Measurements from ENCODE around the gene EGLN1.

The EGLN1 gene

DNA sequence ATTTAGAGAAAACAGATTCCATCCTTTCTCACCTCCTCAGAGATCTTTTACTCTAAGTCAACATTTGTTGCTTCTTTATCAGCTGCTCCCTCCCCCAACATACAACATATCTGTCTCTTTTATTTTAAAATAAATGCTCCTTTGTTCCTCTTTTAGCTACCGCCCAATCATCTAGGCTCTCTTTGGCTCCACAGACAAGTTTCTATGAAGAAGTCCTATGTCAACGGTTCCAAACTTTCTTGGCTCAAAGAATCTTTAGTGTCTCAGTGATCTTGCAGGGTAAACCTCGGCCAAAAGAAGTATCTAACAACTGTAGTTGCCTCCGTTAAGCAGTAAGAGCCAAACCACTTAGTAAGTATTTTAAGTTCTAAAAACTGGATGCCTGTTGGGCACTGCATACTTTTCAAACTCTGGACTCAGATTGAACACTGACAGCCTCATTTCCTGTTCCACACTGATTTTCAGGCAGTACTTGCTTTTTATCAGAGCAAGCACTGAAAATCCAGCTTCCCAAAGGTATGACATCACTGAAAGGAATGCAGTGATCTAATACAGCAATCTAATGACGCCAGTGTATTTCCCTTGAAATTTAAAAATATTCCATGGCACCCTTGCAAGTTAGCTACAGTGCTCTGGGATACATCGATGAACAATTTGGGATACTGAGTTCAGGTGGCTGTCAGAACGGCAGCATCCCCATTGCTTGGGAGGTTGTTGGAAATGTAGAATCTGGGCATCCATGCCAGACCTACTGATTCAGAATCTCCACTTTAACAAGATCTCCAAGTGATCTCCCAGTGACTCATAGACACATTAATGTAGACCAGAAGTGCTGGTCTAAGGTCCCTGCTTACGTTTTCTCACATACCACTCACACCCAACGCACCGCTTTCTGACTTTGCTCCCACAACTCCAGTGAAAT, 26.8 kb downstream of the EGLN1 start:
- H3K27ac ChIP-seq = peak overlapping the region; percentile 44 to 60
- intact Hi-C loops (cut with DNase I; ENCODE audit: low total_unique reads) = no loop called here

DNA sequence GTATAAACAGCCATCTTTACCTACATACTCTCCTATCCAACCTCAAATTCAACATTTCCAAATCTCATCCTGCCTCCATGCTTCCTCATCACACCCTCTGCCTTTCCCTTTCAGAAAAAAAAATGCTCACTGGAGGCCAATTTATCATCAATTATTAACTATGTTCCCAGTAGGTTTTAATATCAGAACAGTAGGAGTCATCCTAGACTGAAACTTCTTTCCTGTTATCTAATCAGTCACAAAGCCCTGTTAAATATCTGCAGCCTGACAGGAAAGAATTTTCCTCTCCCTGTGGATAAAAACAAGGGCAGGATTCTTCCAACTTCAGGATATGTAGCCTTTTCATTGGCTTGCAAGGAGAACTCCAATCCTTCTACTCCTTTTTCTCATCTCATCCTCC, 28.4 kb downstream of the EGLN1 start:
- no peak overlapping the region for H3K4me3 ChIP-seq
- H3K9me3 ChIP-seq = no peaks in the 10 kb centered on the region
- peaks cover 0 to 57% (median 21%) of the 10 kb centered on the region in 4 donors for H3K4me1 ChIP-seq

More for the DNA sequence above, 26.8 kb downstream of the EGLN1 start:
- no peaks in the 10 kb centered on the region for H3K36me3 ChIP-seq
- peaks cover 0 to 61% (median 21%) of the 10 kb centered on the region in 4 donors for H3K4me1 ChIP-seq
- no peaks in the 10 kb centered on the region for H3K27me3 ChIP-seq
- H3K4me3 ChIP-seq = no peak overlapping the region
- TF ChIP-seq, protein P1, sequence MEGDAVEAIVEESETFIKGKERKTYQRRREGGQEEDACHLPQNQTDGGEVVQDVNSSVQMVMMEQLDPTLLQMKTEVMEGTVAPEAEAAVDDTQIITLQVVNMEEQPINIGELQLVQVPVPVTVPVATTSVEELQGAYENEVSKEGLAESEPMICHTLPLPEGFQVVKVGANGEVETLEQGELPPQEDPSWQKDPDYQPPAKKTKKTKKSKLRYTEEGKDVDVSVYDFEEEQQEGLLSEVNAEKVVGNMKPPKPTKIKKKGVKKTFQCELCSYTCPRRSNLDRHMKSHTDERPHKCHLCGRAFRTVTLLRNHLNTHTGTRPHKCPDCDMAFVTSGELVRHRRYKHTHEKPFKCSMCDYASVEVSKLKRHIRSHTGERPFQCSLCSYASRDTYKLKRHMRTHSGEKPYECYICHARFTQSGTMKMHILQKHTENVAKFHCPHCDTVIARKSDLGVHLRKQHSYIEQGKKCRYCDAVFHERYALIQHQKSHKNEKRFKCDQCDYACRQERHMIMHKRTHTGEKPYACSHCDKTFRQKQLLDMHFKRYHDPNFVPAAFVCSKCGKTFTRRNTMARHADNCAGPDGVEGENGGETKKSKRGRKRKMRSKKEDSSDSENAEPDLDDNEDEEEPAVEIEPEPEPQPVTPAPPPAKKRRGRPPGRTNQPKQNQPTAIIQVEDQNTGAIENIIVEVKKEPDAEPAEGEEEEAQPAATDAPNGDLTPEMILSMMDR (IDR thresholded peaks at IDR 0.05) = no peak
- DNase-seq = no peak
- no peaks in the 10 kb centered on the region for H3K9me3 ChIP-seq

DNA sequence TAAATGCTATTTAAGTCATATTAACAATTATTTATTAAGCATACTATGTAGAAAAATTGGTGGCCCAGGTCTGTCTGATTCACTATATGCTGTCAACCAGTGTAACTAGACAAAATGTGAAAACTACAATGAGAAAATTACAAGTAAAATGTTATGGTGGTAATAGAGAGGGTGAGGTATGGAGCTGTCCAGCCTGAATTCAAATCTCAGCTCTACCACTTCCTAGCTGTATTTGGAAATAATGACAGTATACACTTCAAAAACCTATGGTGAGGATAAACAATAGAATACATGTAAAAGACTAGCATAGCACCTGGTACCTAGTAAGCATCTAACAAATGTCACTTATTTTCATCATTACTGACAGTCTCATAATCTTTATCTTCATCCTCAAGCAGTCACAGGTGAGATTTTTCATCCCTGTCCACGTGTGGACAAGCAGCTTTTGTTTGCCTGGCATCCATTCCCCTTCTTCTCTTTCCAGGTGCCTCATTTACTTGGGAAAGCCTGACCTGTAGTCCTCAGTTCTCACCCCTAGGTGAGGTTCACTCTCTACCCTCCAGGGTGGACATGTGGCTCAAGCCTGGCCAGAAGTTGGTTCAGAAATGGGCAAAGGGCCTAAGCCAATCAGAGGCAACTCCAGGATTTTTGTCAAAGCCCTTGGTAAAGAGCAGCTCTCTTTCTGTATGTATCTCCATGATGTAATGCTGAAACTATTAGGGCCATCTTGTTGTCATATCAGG, 29.5 kb downstream of the EGLN1 start:
- intact Hi-C loops (cut with DNase I; ENCODE audit: low total_unique reads) = no loop called here
- TF ChIP-seq, protein P1 (IDR thresholded peaks at IDR 0.05) = no peak
- H3K4me1 ChIP-seq = peaks cover 0 to 55% (median 19%) of the 10 kb centered on the region in 4 donors
- no peaks in the 10 kb centered on the region for H3K27me3 ChIP-seq
- H3K27ac ChIP-seq = no peak overlapping the region
- no peaks in the 10 kb centered on the region for H3K9me3 ChIP-seq
- H3K4me3 ChIP-seq = no peak overlapping the region
- DNase-seq = no peak
- H3K36me3 ChIP-seq = no peaks in the 10 kb centered on the region

More for the DNA sequence above, 28.4 kb downstream of the EGLN1 start:
- intact Hi-C loops (cut with DNase I; ENCODE audit: low total_unique reads) = no loop called here
- no peak for DNase-seq
- no peaks in the 10 kb centered on the region for H3K36me3 ChIP-seq
- no peaks in the 10 kb centered on the region for H3K27me3 ChIP-seq
- no peak overlapping the region for H3K27ac ChIP-seq
- TF ChIP-seq, protein P1 (IDR thresholded peaks at IDR 0.05) = no peak

DNA sequence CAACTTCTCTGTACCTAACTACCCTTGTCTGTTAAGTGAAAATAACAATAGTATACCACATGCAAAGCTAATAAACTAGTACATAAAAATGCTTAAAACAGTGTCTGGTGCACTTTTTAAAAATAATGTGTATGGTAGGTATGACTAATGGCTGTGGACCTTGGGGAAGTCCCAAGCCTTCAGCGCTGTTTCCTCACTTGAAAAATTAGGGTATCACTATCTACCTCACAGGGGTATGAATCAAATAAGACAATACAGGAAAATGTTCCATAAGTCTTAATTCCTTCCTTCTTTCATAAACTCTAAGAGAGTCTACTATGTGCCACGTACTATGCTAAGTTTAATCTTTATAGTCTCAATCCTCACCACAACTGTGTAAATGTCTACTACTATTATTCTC, 32.0 kb downstream of the EGLN1 start:
- peaks cover 0 to 31% (median 12%) of the 10 kb centered on the region in 4 donors for H3K4me1 ChIP-seq
- H3K36me3 ChIP-seq = no peaks in the 10 kb centered on the region
- no peak overlapping the region for H3K4me3 ChIP-seq
- no peaks in the 10 kb centered on the region for H3K27me3 ChIP-seq
- H3K27ac ChIP-seq = no peak overlapping the region
- intact Hi-C loops (cut with DNase I; ENCODE audit: low total_unique reads) = no loop called here
- no peak for DNase-seq
- no peaks in the 10 kb centered on the region for H3K9me3 ChIP-seq
- TF ChIP-seq, protein P1 (IDR thresholded peaks at IDR 0.05) = no peak

DNA sequence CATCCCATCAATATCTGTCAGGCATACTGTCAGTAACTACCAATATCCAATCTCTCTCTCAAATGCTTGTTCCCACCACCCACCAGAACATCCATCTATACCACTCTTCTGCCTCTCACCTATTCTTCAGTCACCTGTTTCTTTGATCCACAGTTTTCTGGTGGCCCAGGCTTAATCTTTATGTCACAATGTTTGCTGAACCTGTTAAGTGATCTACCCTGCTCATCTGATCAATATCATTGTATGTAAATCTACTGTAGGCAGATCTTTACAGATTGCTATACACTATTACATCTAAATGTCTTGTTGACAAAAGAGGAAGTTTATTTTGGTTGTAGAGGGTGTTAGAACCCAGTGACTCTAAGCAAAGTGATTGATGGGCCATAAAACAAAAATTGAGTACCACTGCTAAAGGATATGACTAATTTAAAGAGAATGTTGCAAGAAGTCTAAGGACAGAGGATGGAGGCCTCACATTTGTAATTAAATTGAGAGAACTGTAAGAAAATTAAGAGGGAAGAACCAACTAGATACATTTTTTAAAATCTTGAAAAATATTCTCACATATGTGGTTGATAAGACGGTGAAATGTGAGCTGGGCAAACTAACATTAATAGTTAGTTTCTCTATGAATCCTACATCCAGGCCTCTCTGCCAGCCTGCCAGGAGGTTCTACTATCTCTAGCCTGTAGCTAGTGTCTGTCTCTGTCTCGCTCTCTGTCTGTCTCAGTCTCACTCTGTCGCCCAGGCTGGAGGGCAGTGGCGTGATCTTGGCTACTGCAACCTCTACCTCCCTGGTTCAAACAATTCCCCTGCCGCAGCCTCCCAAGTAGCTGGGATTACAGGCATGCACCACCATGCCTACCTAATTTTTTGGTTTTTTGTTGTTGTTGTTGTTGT, 34.1 kb downstream of the EGLN1 start:
- no peaks in the 10 kb centered on the region for H3K36me3 ChIP-seq
- peaks cover 0 to 30% (median 6%) of the 10 kb centered on the region in 4 donors for H3K4me1 ChIP-seq
- H3K4me3 ChIP-seq = no peak overlapping the region
- TF ChIP-seq, protein P1 (IDR thresholded peaks at IDR 0.05) = no peak
- intact Hi-C loops (cut with DNase I; ENCODE audit: low total_unique reads) = no loop called here
- no peaks in the 10 kb centered on the region for H3K9me3 ChIP-seq
- no peak overlapping the region for H3K27ac ChIP-seq
- no peaks in the 10 kb centered on the region for H3K27me3 ChIP-seq
- DNase-seq = no peak

Data from tibial artery (tissue), 4 donors.